Thyroid gland (tissue), 4 donors: ENCODE results near the gene ANP32A.

ENCODE experiments used
- CTCF ChIP-seq, 6 experiments: fragments of 200-600 bp in 3 of 6; fragments of 450-650 bp in 3 of 6; sonication (generic) in 3 of 6; IDR thresholded peaks; one replicate each; pipeline ENCODE4 v1.5.1; 2016 to 2019; ENCODE audit warnings: antibody characterized with exemption in 6 of 6, mild to moderate bottlenecking in 2 of 6, inconsistent platforms in 1 of 6, moderate library complexity in 1 of 6
- POLR2A ChIP-seq, 2 donors: fragments of 450-650 bp; IDR thresholded peaks; one replicate each; pipeline ENCODE4 v1.6.1; 2017; ENCODE audit warnings: antibody characterized with exemption in 2 of 2, mild to moderate bottlenecking in 2 of 2, moderate library complexity in 1 of 2

GRCh38 chr15:68774120-68774519 is 46.6 kb downstream of the ANP32A start:
- TF ChIP-seq CTCF (IDR thresholded peaks at IDR 0.05) (no peak), POLR2A (IDR thresholded peaks at IDR 0.05) (no peak)
